Measurements from ENCODE around the gene ZNF22. TPM values are rescaled to one million over a fixed set of nuclear protein-coding genes. Genes with fewer than 3 reads are reported as not detected.

The ZNF22 gene
- polyA plus RNA-seq, 1 donor (not counting 4 experiments of a cell fraction or from before 2014, with no cell fraction given), result 9.4 TPM

- no peaks in the 10 kb centered on the region for H3K79me2 ChIP-seq (ENCODE audit: control insufficient read depth, insufficient read depth, low read length)
- H3K36me3 ChIP-seq (ENCODE audit: control insufficient read depth in 2 of 2, extremely low read depth in 1 of 2, insufficient read depth in 2 of 2, low read length in 2 of 2), result no peaks in the 10 kb centered on the region
- no peak overlapping the region for H3K27ac ChIP-seq (ENCODE audit: control insufficient read depth, insufficient read depth, low read length)
- H2AFZ ChIP-seq (ENCODE audit: control insufficient read depth, low read length), result no peak overlapping the region
- no peaks in the 10 kb centered on the region for H3K9me1 ChIP-seq (ENCODE audit: control insufficient read depth, extremely low read depth, insufficient read depth, low read length)
- H3K9ac ChIP-seq (ENCODE audit: control insufficient read depth, extremely low read depth, insufficient read depth, low read length), result no peak overlapping the region
- dilution Hi-C loops (cut with MboI; ENCODE audit: extremely low pct_ligation_motif_present, low sequenced_read_pairs), result no loop called here
- H3K4me1 ChIP-seq (ENCODE audit: control insufficient read depth, extremely low read depth, insufficient read depth, low read length), result no peaks in the 10 kb centered on the region
- peaks cover 9% of the 10 kb centered on the region for H3K27me3 ChIP-seq (ENCODE audit: control insufficient read depth, extremely low read depth, insufficient read depth, low read length)
- H4K20me1 ChIP-seq (ENCODE audit: control insufficient read depth, extremely low read depth, insufficient read depth, low read length), result no peaks in the 10 kb centered on the region
- no peak overlapping the region for H3K4me2 ChIP-seq (ENCODE audit: control insufficient read depth, extremely low read depth, insufficient read depth, low read depth, low read length)
- TF ChIP-seq EZH2 (IDR thresholded peaks at IDR 0.05; ENCODE audit: low read length), result no peak
- no peak for TF ChIP-seq CTCF (optimal IDR thresholded peaks at IDR 0.05 in 1 of 3, IDR thresholded peaks at IDR 0.05 in 1 of 3, conservative IDR thresholded peaks at IDR 0.05 in 1 of 3; ENCODE audit: extremely low read depth in 1 of 3, insufficient read depth in 2 of 3, low read length in 3 of 3)
- no peak overlapping the region for H3K4me3 ChIP-seq (ENCODE audit: control insufficient read depth in 2 of 3, extremely low read depth in 1 of 3, insufficient read depth in 2 of 3, low read depth in 1 of 3, low read length in 3 of 3)
- DNase-seq (ENCODE audit: low read depth, low spot score) (no peak), FAIRE-seq (no peak)
- no peaks in the 10 kb centered on the region for H3K9me3 ChIP-seq (ENCODE audit: control insufficient read depth, low read depth, low read length)
Observed at GRCh38 chr10:44995581-44995913, 5.2 kb upstream of the ZNF22 start.

- no peak overlapping the region for H3K4me2 ChIP-seq (ENCODE audit: control insufficient read depth, extremely low read depth, insufficient read depth, low read depth, low read length)
- H3K27ac ChIP-seq (ENCODE audit: control insufficient read depth, insufficient read depth, low read length), result no peak overlapping the region
- no peaks in the 10 kb centered on the region for H3K36me3 ChIP-seq (ENCODE audit: control insufficient read depth in 2 of 2, extremely low read depth in 1 of 2, insufficient read depth in 2 of 2, low read length in 2 of 2)
- H4K20me1 ChIP-seq (ENCODE audit: control insufficient read depth, extremely low read depth, insufficient read depth, low read length), result no peaks in the 10 kb centered on the region
- no peaks in the 10 kb centered on the region for H3K9me3 ChIP-seq (ENCODE audit: control insufficient read depth, low read depth, low read length)
- FAIRE-seq (no peak), DNase-seq (ENCODE audit: low read depth, low spot score) (no peak)
- no peak overlapping the region for H2AFZ ChIP-seq (ENCODE audit: control insufficient read depth, low read length)
- H3K9me1 ChIP-seq (ENCODE audit: control insufficient read depth, extremely low read depth, insufficient read depth, low read length), result no peaks in the 10 kb centered on the region
- H3K79me2 ChIP-seq (ENCODE audit: control insufficient read depth, insufficient read depth, low read length), result no peaks in the 10 kb centered on the region
- no peaks in the 10 kb centered on the region for H3K4me1 ChIP-seq (ENCODE audit: control insufficient read depth, extremely low read depth, insufficient read depth, low read length)
- H3K9ac ChIP-seq (ENCODE audit: control insufficient read depth, extremely low read depth, insufficient read depth, low read length), result no peak overlapping the region
- peaks cover 9% of the 10 kb centered on the region for H3K27me3 ChIP-seq (ENCODE audit: control insufficient read depth, extremely low read depth, insufficient read depth, low read length)
- dilution Hi-C loops (cut with MboI; ENCODE audit: extremely low pct_ligation_motif_present, low sequenced_read_pairs), result no loop called here
- no peak for TF ChIP-seq CTCF (optimal IDR thresholded peaks at IDR 0.05 in 1 of 3, IDR thresholded peaks at IDR 0.05 in 1 of 3, conservative IDR thresholded peaks at IDR 0.05 in 1 of 3; ENCODE audit: extremely low read depth in 1 of 3, insufficient read depth in 2 of 3, low read length in 3 of 3)
- no peak for TF ChIP-seq EZH2 (IDR thresholded peaks at IDR 0.05; ENCODE audit: low read length)
- no peak overlapping the region for H3K4me3 ChIP-seq (ENCODE audit: control insufficient read depth in 2 of 3, extremely low read depth in 1 of 3, insufficient read depth in 2 of 3, low read depth in 1 of 3, low read length in 3 of 3)
Observed at GRCh38 chr10:44995914-44996669, 4.6 kb upstream of the ZNF22 start.
